Smooth muscle cell of the coronary artery (primary cell): Measurements from ENCODE around the gene DYTN. TPM values are rescaled to one million over a fixed set of nuclear protein-coding genes. Genes with fewer than 3 reads are reported as not detected.

ENCODE experiments used
- total RNA-seq: library from RNA; depleted of rRNA; stranded (reverse); fragments of >200 nt; gene quantifications from 2 replicates; pipeline ENCODE4 v1.2.3, GENCODE V29; 2014; ENCODE audit warnings: low replicate concordance

The DYTN gene
- not detected in 2 replicates for total RNA-seq

GRCh38 chr2:206718296-206718695, at the start of gene DYTN:
DYTN (minus strand) TSS chr2:206718396; CDS start chr2:206718279, 117 bp downstream.

GRCh38 chr2:206765242-206766056, 47.3 kb upstream of the DYTN start, which contains the start of the genes FASTKD2 and MDH1B:
FASTKD2 (plus strand) TSS chr2:206765606; CDS start chr2:206766694, 1,088 bp downstream.
MDH1B (minus strand) TSS chr2:206765328; CDS start chr2:206765271, 57 bp downstream.

GRCh38 chr2:206642075-206643025, 75.8 kb downstream of the DYTN start, which contains the start of gene FAM237A:
FAM237A (plus strand) TSS chr2:206642487; CDS start chr2:206644237, 1,750 bp downstream.

Other genes starting within 250 kb of the DYTN start
- not detected in 2 replicates for gene FAM237A, start 75.9 kb downstream of the DYTN start, total RNA-seq
- 0.82 and 0.83 TPM in 2 replicates for gene MDH1B, start 46.9 kb upstream of the DYTN start, total RNA-seq
- 27.0 and 39.9 TPM in 2 replicates for gene FASTKD2, start 47.2 kb upstream of the DYTN start, total RNA-seq
- gene CPO, start 221.1 kb upstream of the DYTN start, total RNA-seq: 0.47 TPM in 1 of 2 replicates, not detected in the other